H9 (cell line): ENCODE results near the gene COPRS. TPM values are rescaled to one million over a fixed set of nuclear protein-coding genes. Genes with fewer than 3 reads are reported as not detected.

Source experiments
- DNase-seq: peaks from one replicate; pipeline ENCODE4 v3.0.0-alpha.2; 2017
- H2AFZ ChIP-seq: one replicate; pipeline ENCODE4 v1.6.1; 2013; ENCODE audit warnings: mild to moderate bottlenecking, low read length, control low read depth, moderate library complexity
- H2AK5ac ChIP-seq: 2 replicates; pipeline ENCODE4 v1.6.1; 2013; ENCODE audit warnings: low read length, control low read depth, mixed read lengths; ENCODE audit not compliant: insufficient read length
- H2BK120ac ChIP-seq: one replicate; pipeline ENCODE4 v1.6.1; 2013; ENCODE audit warnings: low read depth, mild to moderate bottlenecking, low read length, control low read depth, inconsistent platforms; ENCODE audit not compliant: poor library complexity, severe bottlenecking
- H2BK12ac ChIP-seq: 2 replicates; pipeline ENCODE4 v1.6.1; 2013; ENCODE audit warnings: low read length, control low read depth, mixed read lengths, low read depth; ENCODE audit not compliant: insufficient read length
- H2BK15ac ChIP-seq: 2 replicates; pipeline ENCODE4 v1.6.1; 2013; ENCODE audit warnings: low read depth, low read length, control low read depth
- H2BK20ac ChIP-seq: one replicate; pipeline ENCODE4 v1.6.1; 2013; ENCODE audit warnings: low read depth, mild to moderate bottlenecking, low read length, control low read depth, inconsistent platforms; ENCODE audit not compliant: poor library complexity, severe bottlenecking
- H2BK5ac ChIP-seq: 2 replicates; pipeline ENCODE4 v1.6.1; 2013; ENCODE audit warnings: low read length, control low read depth, mixed read lengths; ENCODE audit not compliant: insufficient read length
- H3K14ac ChIP-seq: 2 replicates; pipeline ENCODE4 v1.6.1; 2013; ENCODE audit warnings: low read length, control low read depth; ENCODE audit not compliant: insufficient read depth
- H3K18ac ChIP-seq: 2 replicates; pipeline ENCODE4 v1.6.1; 2013; ENCODE audit warnings: low read depth, mild to moderate bottlenecking, mixed read lengths, low read length, control low read depth; ENCODE audit not compliant: insufficient read length
- H3K23ac ChIP-seq: 2 replicates; pipeline ENCODE4 v1.6.1; 2013; ENCODE audit warnings: low read length, control low read depth, mixed read lengths, low read depth; ENCODE audit not compliant: insufficient read length
- H3K23me2 ChIP-seq: 2 replicates; pipeline ENCODE4 v1.6.1; 2013; ENCODE audit warnings: low read depth, mild to moderate bottlenecking, mixed read lengths, low read length, control low read depth; ENCODE audit not compliant: insufficient read length, poor library complexity, severe bottlenecking
- H3K27ac ChIP-seq: 2 replicates; pipeline ENCODE4 v1.5.1; 2013; ENCODE audit warnings: low read length, control low read depth, mixed read lengths, low read depth; ENCODE audit not compliant: insufficient read length
- H3K27me3 ChIP-seq: 2 replicates; pipeline ENCODE4 v1.6.1; 2013; ENCODE audit warnings: low read length, control low read depth, inconsistent platforms; ENCODE audit not compliant: insufficient read depth
- H3K4ac ChIP-seq: 2 replicates; pipeline ENCODE4 v1.6.1; 2013; ENCODE audit warnings: low read depth, mild to moderate bottlenecking, control low read depth, inconsistent platforms, low read length, moderate library complexity
- H3K4me1 ChIP-seq: 2 replicates; pipeline ENCODE4 v1.6.1; 2013; ENCODE audit warnings: low read length, control low read depth, inconsistent platforms; ENCODE audit not compliant: insufficient read depth
- H3K4me2 ChIP-seq: 2 replicates; pipeline ENCODE4 v1.6.1; 2013; ENCODE audit warnings: low read length, control low read depth, mixed read lengths; ENCODE audit not compliant: insufficient read length, insufficient read depth
- H3K56ac ChIP-seq: 2 replicates; pipeline ENCODE4 v1.6.1; 2013; ENCODE audit warnings: low read depth, mild to moderate bottlenecking, mixed read lengths, low read length, control low read depth; ENCODE audit not compliant: insufficient read length
- H3K79me1 ChIP-seq: 2 replicates; pipeline ENCODE4 v1.6.1; 2013; ENCODE audit warnings: low read depth, mild to moderate bottlenecking, moderate library complexity, low read length, control low read depth, inconsistent platforms; ENCODE audit not compliant: insufficient read depth, poor library complexity, severe bottlenecking
- H3K79me2 ChIP-seq: 2 replicates; pipeline ENCODE4 v1.6.1; 2013; ENCODE audit warnings: low read length, control low read depth, inconsistent platforms; ENCODE audit not compliant: insufficient read depth
- H3K9ac ChIP-seq: 2 replicates; pipeline ENCODE4 v1.6.1; 2013; ENCODE audit warnings: low read length, control low read depth, mixed read lengths; ENCODE audit not compliant: insufficient read length; ENCODE audit errors: extremely low read depth
- H3K9me3 ChIP-seq: one replicate; pipeline ENCODE4 v1.6.1; 2013; ENCODE audit warnings: low read depth, low read length, inconsistent platforms; ENCODE audit not compliant: control insufficient read depth
- H3T11ph ChIP-seq: one replicate; pipeline ENCODE4 v1.6.1; 2013; ENCODE audit warnings: mild to moderate bottlenecking, low read length, control low read depth, inconsistent platforms
- H4K20me1 ChIP-seq: one replicate; pipeline ENCODE4 v1.6.1; 2013; ENCODE audit not compliant: control insufficient read depth, insufficient read length, insufficient read depth
- H4K5ac ChIP-seq: 2 replicates; pipeline ENCODE4 v1.6.1; 2013; ENCODE audit warnings: low read depth, mild to moderate bottlenecking, mixed read lengths, low read length, control low read depth; ENCODE audit not compliant: insufficient read length
- H4K8ac ChIP-seq: replicated peaks from 2 replicates; pipeline ENCODE4 v1.6.1; 2013; ENCODE audit warnings: low read length, control low read depth, mixed read lengths, low read depth; ENCODE audit not compliant: insufficient read length
- H4K91ac ChIP-seq: 2 replicates; pipeline ENCODE4 v1.6.1; 2013; ENCODE audit warnings: low read depth, mild to moderate bottlenecking, moderate library complexity, mixed read lengths, low read length, control low read depth; ENCODE audit not compliant: insufficient read length
- H3K27ac Mint-ChIP-seq, 3 experiments: 2 replicates in 2 of 3; 3 replicates in 1 of 3; pipeline ENCODE4 v1.8.0; 2020 to 2021; ENCODE audit warnings: mixed read lengths in 3 of 3, mild to moderate bottlenecking in 1 of 3, moderate library complexity in 1 of 3
- H3K27me3 Mint-ChIP-seq: 2 replicates; pipeline ENCODE4 v1.8.0; 2021; ENCODE audit warnings: low read depth, mild to moderate bottlenecking, moderate library complexity, mixed read lengths
- H3K36me3 Mint-ChIP-seq, 3 experiments: 2 replicates in 2 of 3; 3 replicates in 1 of 3; pipeline ENCODE4 v1.8.0; 2020 to 2021; ENCODE audit warnings: low read depth in 3 of 3, mixed read lengths in 3 of 3; ENCODE audit not compliant: insufficient read depth in 1 of 3
- H3K4me1 Mint-ChIP-seq, 2 experiments: 2 replicates each; pipeline ENCODE4 v1.8.0; 2020; ENCODE audit warnings: mixed read lengths in 2 of 2
- H3K4me3 Mint-ChIP-seq, 2 experiments: 2 replicates in 1 of 2; 3 replicates in 1 of 2; pipeline ENCODE4 v1.8.0; 2020 to 2021; ENCODE audit warnings: mild to moderate bottlenecking in 2 of 2, mixed read lengths in 2 of 2, moderate library complexity in 1 of 2
- H3K9me3 Mint-ChIP-seq, 2 experiments: 2 replicates in 1 of 2; 3 replicates in 1 of 2; pipeline ENCODE4 v1.8.0; 2020; ENCODE audit warnings: mild to moderate bottlenecking in 2 of 2, mixed read lengths in 2 of 2, moderate library complexity in 1 of 2
- WGBS: extraction: QIAGEN DNeasy Blood & Tissue Kit; methylation state at CpG from one replicate; pipeline ENCODE4 v1.1.7; 2013; ENCODE audit warnings: missing lambda C conversion rate, low lambda C conversion rate, mixed read lengths; ENCODE audit not compliant: insufficient read length; ENCODE audit errors: extremely low coverage; 5-methylcytosine and 5-hydroxymethylcytosine counted together
- total RNA-seq: library from RNA; stranded (reverse); gene quantifications from 2 replicates; pipeline ENCODE4 v1.2.1, GENCODE V29; 2021
- TF ChIP-seq, protein P1 (sequence below): fragments of 200-600 bp; sonication (generic); conservative IDR thresholded peaks from 3 replicates; pipeline ENCODE4 v1.8.0; 2021; ENCODE audit warnings: antibody characterized with exemption, mild to moderate bottlenecking

Gene COPRS
- total RNA-seq, 1 experiment from 2014 or later = 43.8 TPM

DNA sequence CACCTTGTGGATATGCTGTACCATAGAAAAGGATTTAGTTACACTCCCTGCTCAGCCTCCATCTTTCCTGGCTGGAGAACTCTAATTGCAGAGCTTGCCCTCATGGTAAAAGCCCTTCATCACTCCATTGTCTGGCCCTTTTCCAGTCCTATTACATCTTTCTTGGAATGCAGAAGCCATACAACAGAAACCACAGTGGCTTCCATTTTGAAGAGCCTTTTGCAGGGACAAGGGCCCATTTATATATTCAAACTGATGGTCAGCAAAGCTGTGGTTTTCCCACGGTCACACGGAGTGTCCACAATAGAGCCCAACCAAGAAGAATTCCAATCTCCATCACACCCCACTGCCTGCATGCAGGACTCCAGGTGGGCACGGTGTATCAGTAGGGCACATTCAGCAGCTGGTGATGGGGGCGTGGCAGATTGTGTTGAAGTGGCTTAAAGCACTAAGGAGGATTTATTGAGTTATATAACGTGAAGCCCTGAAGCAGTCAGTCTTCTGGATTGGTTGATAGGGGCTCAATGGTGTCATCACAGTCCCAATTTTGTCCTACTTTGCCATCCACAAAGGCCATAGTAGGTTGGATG is 20.3 kb downstream of the COPRS start:
- Histone ChIP-seq H3K9me3 (no peaks in the 10 kb centered on the region), H2AFZ (no peak overlapping the region), H3K9ac (no peak overlapping the region), H3K4ac (no peak overlapping the region), H2BK120ac (no peak overlapping the region), H2BK5ac (no peak overlapping the region), H3K56ac (no peak overlapping the region), H4K8ac (no peak overlapping the region), H2AK5ac (no peak overlapping the region), H3K79me1 (no peaks in the 10 kb centered on the region), H3K27ac (no peak overlapping the region), H3K79me2 (no peaks in the 10 kb centered on the region), H3K27me3 (no peaks in the 10 kb centered on the region; the same call in 1 of the 2 replicates), H2BK12ac (no peak overlapping the region), H2BK15ac (no peak overlapping the region), H3K18ac (no peak overlapping the region), H3K14ac (no peak overlapping the region), H3T11ph (no peak overlapping the region), H4K5ac (no peak overlapping the region), H4K91ac (no peak overlapping the region), H3K4me1 (no peaks in the 10 kb centered on the region), H3K23ac (no peak overlapping the region), H3K4me2 (no peak overlapping the region), H4K20me1 (no peaks in the 10 kb centered on the region), H3K23me2 (peaks cover 3% of the 10 kb centered on the region), H2BK20ac (no peak overlapping the region)
- no peaks in the 10 kb centered on the region for H3K36me3 Mint-ChIP-seq
- peaks cover 8% of the 10 kb centered on the region for H3K27me3 Mint-ChIP-seq
- no peaks in the 10 kb centered on the region for H3K9me3 Mint-ChIP-seq
- TF ChIP-seq, protein P1, sequence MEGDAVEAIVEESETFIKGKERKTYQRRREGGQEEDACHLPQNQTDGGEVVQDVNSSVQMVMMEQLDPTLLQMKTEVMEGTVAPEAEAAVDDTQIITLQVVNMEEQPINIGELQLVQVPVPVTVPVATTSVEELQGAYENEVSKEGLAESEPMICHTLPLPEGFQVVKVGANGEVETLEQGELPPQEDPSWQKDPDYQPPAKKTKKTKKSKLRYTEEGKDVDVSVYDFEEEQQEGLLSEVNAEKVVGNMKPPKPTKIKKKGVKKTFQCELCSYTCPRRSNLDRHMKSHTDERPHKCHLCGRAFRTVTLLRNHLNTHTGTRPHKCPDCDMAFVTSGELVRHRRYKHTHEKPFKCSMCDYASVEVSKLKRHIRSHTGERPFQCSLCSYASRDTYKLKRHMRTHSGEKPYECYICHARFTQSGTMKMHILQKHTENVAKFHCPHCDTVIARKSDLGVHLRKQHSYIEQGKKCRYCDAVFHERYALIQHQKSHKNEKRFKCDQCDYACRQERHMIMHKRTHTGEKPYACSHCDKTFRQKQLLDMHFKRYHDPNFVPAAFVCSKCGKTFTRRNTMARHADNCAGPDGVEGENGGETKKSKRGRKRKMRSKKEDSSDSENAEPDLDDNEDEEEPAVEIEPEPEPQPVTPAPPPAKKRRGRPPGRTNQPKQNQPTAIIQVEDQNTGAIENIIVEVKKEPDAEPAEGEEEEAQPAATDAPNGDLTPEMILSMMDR = no peak
- H3K4me1 Mint-ChIP-seq = no peaks in the 10 kb centered on the region
- WGBS = no CpG with 5 or more reads among the region's 5 CpGs
- DNase-seq = no peak
- H3K4me3 Mint-ChIP-seq = no peak overlapping the region
- H3K27ac Mint-ChIP-seq = no peak overlapping the region
